ENCODE results near the gene VTI1A.
"Not testable (repeated sequence)": the region's sequence is repeated elsewhere in the genome, so short reads cannot be mapped to it uniquely, and the experiment has no call there.

Gene VTI1A

DNA sequence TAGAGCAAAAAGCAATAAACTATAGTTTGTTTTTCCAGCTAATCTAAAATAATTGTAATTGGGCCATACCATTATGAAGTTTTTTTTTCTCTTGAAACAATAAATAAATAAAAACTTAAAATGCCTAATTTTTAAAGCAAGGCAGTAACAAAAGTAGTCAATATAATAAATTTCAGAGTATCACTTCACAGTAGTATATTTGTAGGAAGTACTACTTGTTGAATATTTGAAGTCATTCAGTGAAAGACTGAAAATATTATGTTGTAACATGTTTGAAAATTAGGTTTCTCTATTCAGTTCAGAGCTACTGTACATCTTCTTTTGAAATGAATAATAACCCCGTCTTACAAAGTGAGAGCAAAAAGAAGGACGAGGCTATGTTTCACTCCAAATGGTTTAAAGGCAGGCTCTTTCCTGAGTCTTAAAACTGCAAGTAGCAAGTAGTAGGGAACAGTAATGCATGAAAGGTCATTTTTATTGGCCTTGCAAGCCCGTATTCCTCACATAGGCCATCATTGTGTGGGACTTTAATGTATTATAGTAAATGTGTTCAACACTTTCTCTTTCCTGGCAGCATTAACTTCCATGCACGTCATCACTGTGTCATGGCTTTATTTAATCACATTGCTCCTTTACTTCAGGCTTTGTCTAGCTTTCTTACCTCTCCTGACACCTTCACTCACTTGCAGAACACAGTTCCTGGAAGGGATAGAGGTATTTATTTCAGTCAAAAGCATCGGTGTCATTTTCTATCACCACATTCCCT lies 141.4 kb downstream of the VTI1A start:
- no peak overlapping the region for H3K4me3 ChIP-seq (IDR thresholded peaks at IDR 0.05; ENCODE audit: insufficient read depth, low read depth, low read length)
- H3K4me2 ChIP-seq: no peak overlapping the region
- no peaks in the 10 kb centered on the region for H3K36me3 ChIP-seq (ENCODE audit: insufficient read depth)
- no peaks in the 10 kb centered on the region for H3K4me1 ChIP-seq (ENCODE audit: low read depth, poor library complexity, severe bottlenecking)
- no peaks in the 10 kb centered on the region for H4K20me1 ChIP-seq (ENCODE audit: insufficient read depth)
- H3K27ac ChIP-seq: no peak overlapping the region
- H3K27me3 ChIP-seq (ENCODE audit: insufficient read depth, low read depth): no peaks in the 10 kb centered on the region
- TF ChIP-seq, protein P1, sequence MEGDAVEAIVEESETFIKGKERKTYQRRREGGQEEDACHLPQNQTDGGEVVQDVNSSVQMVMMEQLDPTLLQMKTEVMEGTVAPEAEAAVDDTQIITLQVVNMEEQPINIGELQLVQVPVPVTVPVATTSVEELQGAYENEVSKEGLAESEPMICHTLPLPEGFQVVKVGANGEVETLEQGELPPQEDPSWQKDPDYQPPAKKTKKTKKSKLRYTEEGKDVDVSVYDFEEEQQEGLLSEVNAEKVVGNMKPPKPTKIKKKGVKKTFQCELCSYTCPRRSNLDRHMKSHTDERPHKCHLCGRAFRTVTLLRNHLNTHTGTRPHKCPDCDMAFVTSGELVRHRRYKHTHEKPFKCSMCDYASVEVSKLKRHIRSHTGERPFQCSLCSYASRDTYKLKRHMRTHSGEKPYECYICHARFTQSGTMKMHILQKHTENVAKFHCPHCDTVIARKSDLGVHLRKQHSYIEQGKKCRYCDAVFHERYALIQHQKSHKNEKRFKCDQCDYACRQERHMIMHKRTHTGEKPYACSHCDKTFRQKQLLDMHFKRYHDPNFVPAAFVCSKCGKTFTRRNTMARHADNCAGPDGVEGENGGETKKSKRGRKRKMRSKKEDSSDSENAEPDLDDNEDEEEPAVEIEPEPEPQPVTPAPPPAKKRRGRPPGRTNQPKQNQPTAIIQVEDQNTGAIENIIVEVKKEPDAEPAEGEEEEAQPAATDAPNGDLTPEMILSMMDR (conservative IDR thresholded peaks at IDR 0.05; ENCODE audit: low read depth, low read length): no peak
- no peak overlapping the region for H2AFZ ChIP-seq (ENCODE audit: low read depth)
- no peak overlapping the region for H3K9ac ChIP-seq
- no peaks in the 10 kb centered on the region for H3K79me2 ChIP-seq (ENCODE audit: insufficient read depth, low read depth)

DNA sequence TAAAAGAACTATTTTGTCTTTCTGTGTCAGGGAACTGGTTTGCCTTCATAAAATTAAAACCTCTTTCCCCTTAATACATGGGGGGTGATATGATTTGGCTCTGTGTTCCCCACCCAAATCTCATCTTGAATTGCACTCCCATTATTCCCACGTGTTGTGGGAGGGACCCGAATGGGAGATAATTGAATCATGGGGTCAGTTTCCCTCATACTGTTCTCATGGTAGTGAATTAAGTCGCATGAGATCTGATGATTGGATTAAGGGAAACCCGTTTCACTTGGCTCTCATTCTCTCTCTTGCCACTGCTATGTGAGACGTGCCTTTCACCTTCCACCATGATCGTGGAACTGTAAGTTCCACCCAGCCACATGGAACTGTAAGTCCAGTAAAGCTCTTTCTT lies 142.1 kb downstream of the VTI1A start:
- Histone ChIP-seq H3K27ac (no peak overlapping the region), H3K36me3 (ENCODE audit: insufficient read depth) (no peaks in the 10 kb centered on the region), H2AFZ (ENCODE audit: low read depth) (no peak overlapping the region), H3K4me1 (ENCODE audit: low read depth, poor library complexity, severe bottlenecking) (no peaks in the 10 kb centered on the region), H3K9ac (no peak overlapping the region), H3K4me3 (IDR thresholded peaks at IDR 0.05; ENCODE audit: insufficient read depth, low read depth, low read length) (no peak overlapping the region), H4K20me1 (ENCODE audit: insufficient read depth) (no peaks in the 10 kb centered on the region), H3K4me2 (no peak overlapping the region), H3K79me2 (ENCODE audit: insufficient read depth, low read depth) (no peaks in the 10 kb centered on the region), H3K27me3 (ENCODE audit: insufficient read depth, low read depth) (no peaks in the 10 kb centered on the region)
- TF ChIP-seq, protein P1 (conservative IDR thresholded peaks at IDR 0.05; ENCODE audit: low read depth, low read length): no peak

GRCh38 chr10:112590786-112591185 lies 143.8 kb downstream of the VTI1A start:
- not testable (repeated sequence) for H3K27ac ChIP-seq, H3K9ac ChIP-seq

GRCh38 chr10:112593023-112593422 lies 146.0 kb downstream of the VTI1A start:
- TF ChIP-seq, protein P1 (conservative IDR thresholded peaks at IDR 0.05; ENCODE audit: low read depth, low read length): no peak
- H3K9ac ChIP-seq: no peak overlapping the region
- no peaks in the 10 kb centered on the region for H3K4me1 ChIP-seq (ENCODE audit: low read depth, poor library complexity, severe bottlenecking)
- no peaks in the 10 kb centered on the region for H3K27me3 ChIP-seq (ENCODE audit: insufficient read depth, low read depth)
- H3K36me3 ChIP-seq (ENCODE audit: insufficient read depth): no peaks in the 10 kb centered on the region
- H2AFZ ChIP-seq (ENCODE audit: low read depth): no peak overlapping the region
- H3K79me2 ChIP-seq (ENCODE audit: insufficient read depth, low read depth): no peaks in the 10 kb centered on the region
- H3K4me2 ChIP-seq: no peak overlapping the region
- H3K4me3 ChIP-seq (IDR thresholded peaks at IDR 0.05; ENCODE audit: insufficient read depth, low read depth, low read length): no peak overlapping the region
- no peak overlapping the region for H3K27ac ChIP-seq
- no peaks in the 10 kb centered on the region for H4K20me1 ChIP-seq (ENCODE audit: insufficient read depth)

More at GRCh38 chr10:112590786-112591185, 143.8 kb downstream of the VTI1A start:
- not testable (repeated sequence) for H3K27me3 ChIP-seq (ENCODE audit: insufficient read depth, low read depth); H3K36me3 ChIP-seq (ENCODE audit: insufficient read depth); H3K4me1 ChIP-seq (ENCODE audit: low read depth, poor library complexity, severe bottlenecking); H2AFZ ChIP-seq (ENCODE audit: low read depth); H3K4me2 ChIP-seq; H3K79me2 ChIP-seq (ENCODE audit: insufficient read depth, low read depth); H4K20me1 ChIP-seq (ENCODE audit: insufficient read depth); H3K4me3 ChIP-seq (IDR thresholded peaks at IDR 0.05; ENCODE audit: insufficient read depth, low read depth, low read length)
